Measurements from ENCODE around the gene SERPINB5. TPM values are rescaled to one million over a fixed set of nuclear protein-coding genes. Genes with fewer than 3 reads are reported as not detected.
"Not testable (repeated sequence)": the region's sequence is repeated elsewhere in the genome, so short reads cannot be mapped to it uniquely, and the experiment has no call there.

Gene SERPINB5
- total and polyA plus RNA-seq, 2 donors: 5.6 to 27.1 TPM

- DNase-seq (ENCODE audit: extremely low spot score): no peak
- H3K4me1 ChIP-seq (ENCODE audit: insufficient read depth): no peaks in the 10 kb centered on the region
- 90% methylated on average over 4 of the region's 4 CpGs for WGBS
- no peak overlapping the region for H3K27ac ChIP-seq (ENCODE audit: low read depth)
- no peaks in the 10 kb centered on the region for H3K36me3 ChIP-seq (ENCODE audit: insufficient read depth)
- H3K4me3 ChIP-seq (ENCODE audit: low read depth, low read length): no peak overlapping the region
Measured at GRCh38 chr18:63449426-63449825, 27.3 kb upstream of the SERPINB5 start.

- Histone ChIP-seq H3K4me3 (ENCODE audit: low read depth, low read length) (no peak overlapping the region), H3K36me3 (ENCODE audit: insufficient read depth) (no peaks in the 10 kb centered on the region), H3K27ac (ENCODE audit: low read depth) (no peak overlapping the region), H3K4me1 (ENCODE audit: insufficient read depth) (no peaks in the 10 kb centered on the region)
- DNase-seq (ENCODE audit: extremely low spot score): peak; percentile 63
- WGBS: 30% methylated on average over 9 of the region's 9 CpGs
Measured at GRCh38 chr18:63451799-63452660, 24.7 kb upstream of the SERPINB5 start.

- WGBS: 55% methylated on average over 5 of the region's 5 CpGs
- H3K4me3 ChIP-seq (ENCODE audit: low read depth, low read length); DNase-seq (ENCODE audit: extremely low spot score); H3K27ac ChIP-seq (ENCODE audit: low read depth); H3K36me3 ChIP-seq (ENCODE audit: insufficient read depth); H3K4me1 ChIP-seq (ENCODE audit: insufficient read depth): not testable (repeated sequence)
Measured at GRCh38 chr18:63452751-63453150, 24.0 kb upstream of the SERPINB5 start.

GRCh38 chr18:63454497-63454896, 22.3 kb upstream of the SERPINB5 start:
- Histone ChIP-seq H3K4me3 (ENCODE audit: low read depth, low read length) (no peak overlapping the region), H3K4me1 (ENCODE audit: insufficient read depth) (no peaks in the 10 kb centered on the region), H3K36me3 (ENCODE audit: insufficient read depth) (no peaks in the 10 kb centered on the region), H3K27ac (ENCODE audit: low read depth) (no peak overlapping the region)
- 89% methylated on average over 8 of the region's 8 CpGs for whole genome bisulfite sequencing
- DNase-seq (ENCODE audit: extremely low spot score): no peak

- Histone ChIP-seq H3K27ac (ENCODE audit: low read depth) (no peak overlapping the region), H3K4me1 (ENCODE audit: insufficient read depth) (no peaks in the 10 kb centered on the region), H3K4me3 (ENCODE audit: low read depth, low read length) (no peak overlapping the region), H3K36me3 (ENCODE audit: insufficient read depth) (no peaks in the 10 kb centered on the region)
- no peak for DNase-seq (ENCODE audit: extremely low spot score)
- WGBS: 49% methylated on average over 6 of the region's 6 CpGs
Measured at GRCh38 chr18:63457977-63458376, 18.8 kb upstream of the SERPINB5 start.

- Histone ChIP-seq H3K36me3 (ENCODE audit: insufficient read depth) (no peaks in the 10 kb centered on the region), H3K4me3 (ENCODE audit: low read depth, low read length) (no peak overlapping the region), H3K27ac (ENCODE audit: low read depth) (no peak overlapping the region), H3K4me1 (ENCODE audit: insufficient read depth) (no peaks in the 10 kb centered on the region)
- DNase-seq (ENCODE audit: extremely low spot score): no peak
- WGBS: 67% methylated on average over 1 of the region's 1 CpG
Measured at GRCh38 chr18:63460414-63460813, 16.3 kb upstream of the SERPINB5 start.

- Histone ChIP-seq H3K27ac (ENCODE audit: low read depth) (no peak overlapping the region), H3K36me3 (ENCODE audit: insufficient read depth) (no peaks in the 10 kb centered on the region), H3K4me1 (ENCODE audit: insufficient read depth) (no peaks in the 10 kb centered on the region), H3K4me3 (ENCODE audit: low read depth, low read length) (no peak overlapping the region)
- WGBS: 93% methylated on average over 2 of the region's 2 CpGs
- no peak for DNase-seq (ENCODE audit: extremely low spot score)
Measured at GRCh38 chr18:63464434-63464833, 12.3 kb upstream of the SERPINB5 start.

- H3K4me3 ChIP-seq (ENCODE audit: low read depth, low read length): no peak overlapping the region
- DNase-seq (ENCODE audit: extremely low spot score): no peak
- no peak overlapping the region for H3K27ac ChIP-seq (ENCODE audit: low read depth)
- no peaks in the 10 kb centered on the region for H3K36me3 ChIP-seq (ENCODE audit: insufficient read depth)
- WGBS: 86% methylated on average over 2 of the region's 2 CpGs
- H3K4me1 ChIP-seq (ENCODE audit: insufficient read depth): no peaks in the 10 kb centered on the region
Measured at GRCh38 chr18:63465059-63465458, 11.7 kb upstream of the SERPINB5 start.

GRCh38 chr18:63467699-63468098, 9.1 kb upstream of the SERPINB5 start:
- Histone ChIP-seq H3K27ac (ENCODE audit: low read depth) (no peak overlapping the region), H3K4me1 (ENCODE audit: insufficient read depth) (no peaks in the 10 kb centered on the region), H3K4me3 (ENCODE audit: low read depth, low read length) (no peak overlapping the region), H3K36me3 (ENCODE audit: insufficient read depth) (no peaks in the 10 kb centered on the region)
- DNase-seq (ENCODE audit: extremely low spot score): no peak
- WGBS: 88% methylated on average over 4 of the region's 4 CpGs

GRCh38 chr18:63468575-63468974, 8.2 kb upstream of the SERPINB5 start:
- Histone ChIP-seq H3K4me3 (ENCODE audit: low read depth, low read length) (no peak overlapping the region), H3K27ac (ENCODE audit: low read depth) (no peak overlapping the region), H3K36me3 (ENCODE audit: insufficient read depth) (no peaks in the 10 kb centered on the region), H3K4me1 (ENCODE audit: insufficient read depth) (no peaks in the 10 kb centered on the region)
- no peak for DNase-seq (ENCODE audit: extremely low spot score)
- 93% methylated on average over 3 of the region's 3 CpGs for WGBS

- H3K36me3 ChIP-seq (ENCODE audit: insufficient read depth): no peaks in the 10 kb centered on the region
- H3K4me1 ChIP-seq (ENCODE audit: insufficient read depth): no peaks in the 10 kb centered on the region
- H3K4me3 ChIP-seq (ENCODE audit: low read depth, low read length): no peak overlapping the region
- WGBS: 83% methylated on average over 12 of the region's 12 CpGs
- H3K27ac ChIP-seq (ENCODE audit: low read depth): no peak overlapping the region
- no peak for DNase-seq (ENCODE audit: extremely low spot score)
Measured at GRCh38 chr18:63470751-63471150, 6.0 kb upstream of the SERPINB5 start.

- no peaks in the 10 kb centered on the region for H3K36me3 ChIP-seq (ENCODE audit: insufficient read depth)
- no peak for DNase-seq (ENCODE audit: extremely low spot score)
- 64% methylated on average over 5 of the region's 5 CpGs for WGBS
- no peak overlapping the region for H3K27ac ChIP-seq (ENCODE audit: low read depth)
- no peak overlapping the region for H3K4me3 ChIP-seq (ENCODE audit: low read depth, low read length)
- H3K4me1 ChIP-seq (ENCODE audit: insufficient read depth): no peaks in the 10 kb centered on the region
Measured at GRCh38 chr18:63472380-63472779, 4.4 kb upstream of the SERPINB5 start.

GRCh38 chr18:63477200-63477599, 442 bp downstream of the SERPINB5 start:
- Histone ChIP-seq H3K4me3 (ENCODE audit: low read depth, low read length) (peak overlapping the region; percentile 6), H3K4me1 (ENCODE audit: insufficient read depth) (no peaks in the 10 kb centered on the region), H3K27ac (ENCODE audit: low read depth) (no peak overlapping the region), H3K36me3 (ENCODE audit: insufficient read depth) (no peaks in the 10 kb centered on the region)
- no peak for DNase-seq (ENCODE audit: extremely low spot score)
- WGBS: 83% methylated on average over 7 of the region's 7 CpGs

- Histone ChIP-seq H3K27ac (ENCODE audit: low read depth) (no peak overlapping the region), H3K4me3 (ENCODE audit: low read depth, low read length) (no peak overlapping the region)
- WGBS: 73% methylated on average over 6 of the region's 6 CpGs
Measured at GRCh38 chr18:63477968-63478367, 1.2 kb downstream of the SERPINB5 start.

More at GRCh38 chr18:63477968-63478367, 1.2 kb downstream of the SERPINB5 start:
- no peak for DNase-seq (ENCODE audit: extremely low spot score)
- no peaks in the 10 kb centered on the region for H3K4me1 ChIP-seq (ENCODE audit: insufficient read depth)
- no peaks in the 10 kb centered on the region for H3K36me3 ChIP-seq (ENCODE audit: insufficient read depth)

Measured in urinary bladder (tissue), 4 donors.